ENCODE measurements around the gene CCL22. TPM values are rescaled to one million over a fixed set of nuclear protein-coding genes. Genes with fewer than 3 reads are reported as not detected.

CCL22 gene
- polyA plus RNA-seq (not detected in 2 replicates), polyA minus RNA-seq (not detected in 2 replicates)

- Histone ChIP-seq H3K4me3 (ENCODE audit: low read length) (no peak within 1 kb of the TSS), H2AFZ (ENCODE audit: low read depth, low read length) (no peak within 1 kb of the TSS), H3F3A (ENCODE audit: insufficient read depth, low read length, poor library complexity, severe bottlenecking) (no peaks in the 10 kb centered on the region), H3K79me2 (replicated peaks; ENCODE audit: insufficient read depth, low read length) (no peaks in the 10 kb centered on the region), H3K9me2 (ENCODE audit: insufficient read depth, low read length) (no peaks in the 10 kb centered on the region), H3K9me3 (ENCODE audit: low read length) (no peaks in the 10 kb centered on the region), H3K9ac (ENCODE audit: low read length) (no peak within 1 kb of the TSS), H4K20me1 (ENCODE audit: insufficient read depth) (no peaks in the 10 kb centered on the region), H3K4me2 (ENCODE audit: low read length) (no peak within 1 kb of the TSS), H3K27me3 (ENCODE audit: insufficient read depth, low read depth, low read length) (no peaks in the 10 kb centered on the region), H3K27ac (ENCODE audit: low read length) (no peak within 1 kb of the TSS), H3K36me3 (ENCODE audit: insufficient read depth, low read length) (no peaks in the 10 kb centered on the region)
- TF ChIP-seq CTCF (IDR thresholded peaks at IDR 0.05; ENCODE audit: poor library complexity, severe bottlenecking) (no peak), REST (IDR thresholded peaks at IDR 0.05; ENCODE audit: borderline replicate concordance) (no peak), RAD21 (conservative IDR thresholded peaks at IDR 0.05) (no peak), TAF1 (IDR thresholded peaks at IDR 0.05; ENCODE audit: low read depth) (no peak), SMC3 (conservative IDR thresholded peaks at IDR 0.05; ENCODE audit: poor library complexity) (no peak), POLR2AphosphoS5 (IDR thresholded peaks at IDR 0.05) (no peak), EP300 (conservative IDR thresholded peaks at IDR 0.05; ENCODE audit: poor library complexity, severe bottlenecking) (no peak), EZH2 (IDR thresholded peaks at IDR 0.05; ENCODE audit: borderline replicate concordance, insufficient read depth, low read length, poor library complexity, severe bottlenecking) (no peak)
Measured at GRCh38 chr16:57358527-57359095, at the start of gene CCL22. CCL22 (plus strand) TSS chr16:57358783; CDS start chr16:57358817, 34 bp downstream.

- Histone ChIP-seq H3K79me2 (replicated peaks; ENCODE audit: insufficient read depth, low read length) (no peaks in the 10 kb centered on the region), H3F3A (ENCODE audit: insufficient read depth, low read length, poor library complexity, severe bottlenecking) (no peaks in the 10 kb centered on the region), H3K27me3 (ENCODE audit: insufficient read depth, low read depth, low read length) (no peaks in the 10 kb centered on the region), H3K4me2 (ENCODE audit: low read length) (no peak overlapping the region), H3K9me3 (ENCODE audit: low read length) (no peaks in the 10 kb centered on the region), H3K4me3 (ENCODE audit: low read length) (no peak overlapping the region), H3K36me3 (ENCODE audit: insufficient read depth, low read length) (no peaks in the 10 kb centered on the region), H4K20me1 (ENCODE audit: insufficient read depth) (no peaks in the 10 kb centered on the region), H3K9ac (ENCODE audit: low read length) (no peak overlapping the region), H3K27ac (ENCODE audit: low read length) (no peak overlapping the region), H3K9me2 (ENCODE audit: insufficient read depth, low read length) (no peaks in the 10 kb centered on the region), H2AFZ (ENCODE audit: low read depth, low read length) (no peak overlapping the region)
- no peak for TF ChIP-seq RAD21 (conservative IDR thresholded peaks at IDR 0.05)
- TF ChIP-seq REST (IDR thresholded peaks at IDR 0.05; ENCODE audit: borderline replicate concordance): no peak
- TF ChIP-seq SMC3 (conservative IDR thresholded peaks at IDR 0.05; ENCODE audit: poor library complexity): no peak
- no peak for TF ChIP-seq EP300 (conservative IDR thresholded peaks at IDR 0.05; ENCODE audit: poor library complexity, severe bottlenecking)
Measured at GRCh38 chr16:57310801-57311200, 47.8 kb upstream of the CCL22 start.
